Naive thymus-derived CD4-positive, alpha-beta T cell (primary cell): ENCODE measurements around the gene GSK3B. TPM values are rescaled to one million over a fixed set of nuclear protein-coding genes. Genes with fewer than 3 reads are reported as not detected.

Source experiments
- ATAC-seq: fragments of 150-1000 bp; cut with Tn5 transposase; 2 replicates; pipeline ENCODE4 v1.10.0; 2021; ENCODE audit warnings: mild to moderate bottlenecking, moderate library complexity
- CTCF ChIA-PET: fragments of 350-600 bp; sonication (Branson Sonifier 250); formaldehyde crosslinking; loops from one replicate; lab custom pipeline; 2021; ENCODE audit warnings: antibody characterized with exemption; lab: Charles Lee
- POLR2A ChIA-PET: fragments of 350-600 bp; sonication (Branson Sonifier 250); formaldehyde crosslinking; loops from one replicate; lab custom pipeline; 2021; ENCODE audit warnings: antibody characterized with exemption, inconsistent platforms; lab: Charles Lee
- DNase-seq, 9 donors: peaks; one replicate each; pipeline versions ENCODE4 v3.0.0 to v3.0.0-alpha.2; 2020 to 2022; ENCODE audit warnings: mixed read lengths in 1 of 9
- H3K27ac ChIP-seq: one replicate; pipeline ENCODE4 v1.7.0; 2013; ENCODE audit warnings: mild to moderate bottlenecking, low read depth, low read length, moderate library complexity
- H3K27me3 ChIP-seq, 2 donors: one replicate each; pipeline ENCODE4 v1.7.0; 2013; ENCODE audit warnings: low read length in 2 of 2, mild to moderate bottlenecking in 2 of 2, moderate library complexity in 2 of 2; ENCODE audit not compliant: control insufficient read depth in 2 of 2, insufficient read depth in 2 of 2
- H3K36me3 ChIP-seq, 3 experiments: 1 replicate in 2 of 3; 2 replicates in 1 of 3; pipeline ENCODE4 v1.7.0; 2013; ENCODE audit warnings: low read length in 3 of 3, mild to moderate bottlenecking in 3 of 3, moderate library complexity in 1 of 3; ENCODE audit not compliant: insufficient read depth in 3 of 3, control insufficient read depth in 2 of 3
- H3K4me1 ChIP-seq, 2 donors: one replicate each; pipeline ENCODE4 v1.7.0; 2013; ENCODE audit warnings: low read length in 2 of 2, mild to moderate bottlenecking in 2 of 2, moderate library complexity in 1 of 2; ENCODE audit not compliant: control insufficient read depth in 2 of 2, insufficient read depth in 2 of 2
- H3K4me3 ChIP-seq: 2 replicates; pipeline ENCODE4 v1.7.0; 2013; ENCODE audit warnings: mild to moderate bottlenecking, low read length
- H3K9me3 ChIP-seq, 3 experiments: 1 replicate in 2 of 3; 2 replicates in 1 of 3; pipeline ENCODE4 v1.7.0; 2013; ENCODE audit warnings: low read length in 3 of 3; ENCODE audit not compliant: control insufficient read depth in 2 of 3
- H3K27ac Mint-ChIP-seq, 9 donors: one replicate each; pipeline ENCODE4 v1.8.0; 2020 to 2022; ENCODE audit warnings: mixed read lengths in 9 of 9, mild to moderate bottlenecking in 8 of 9, moderate library complexity in 5 of 9, inconsistent platforms in 2 of 9
- H3K27me3 Mint-ChIP-seq, 5 donors: one replicate each; pipeline ENCODE4 v1.8.0; 2021 to 2022; ENCODE audit warnings: mixed read lengths in 5 of 5, mild to moderate bottlenecking in 1 of 5
- H3K36me3 Mint-ChIP-seq, 5 donors: one replicate each; pipeline ENCODE4 v1.8.0; 2020 to 2022; ENCODE audit warnings: mixed read lengths in 5 of 5, mild to moderate bottlenecking in 3 of 5, inconsistent platforms in 1 of 5
- H3K4me1 Mint-ChIP-seq, 7 donors: one replicate each; pipeline ENCODE4 v1.8.0; 2020 to 2022; ENCODE audit warnings: mixed read lengths in 7 of 7, mild to moderate bottlenecking in 3 of 7, inconsistent platforms in 1 of 7
- H3K4me3 Mint-ChIP-seq, 10 donors: one replicate each; pipeline ENCODE4 v1.8.0; 2020 to 2022; ENCODE audit warnings: mild to moderate bottlenecking in 10 of 10, mixed read lengths in 10 of 10, moderate library complexity in 6 of 10, inconsistent platforms in 2 of 10
- H3K9me3 Mint-ChIP-seq, 11 donors: one replicate each; pipeline ENCODE4 v1.8.0; 2020 to 2022; ENCODE audit warnings: mixed read lengths in 11 of 11, mild to moderate bottlenecking in 4 of 11, inconsistent platforms in 1 of 11, moderate library complexity in 1 of 11
- intact Hi-C, 2 donors: fragments of 100-400 bp; cut with micrococcal nuclease; formaldehyde crosslinking; loops; one replicate each; pipeline ENCODE4 v1.15.1; 2023
- polyA plus RNA-seq, 2 donors: library from polyadenylated mRNA; unstranded; fragments of 300-500 nt; fragmentation: Illumina TruSeq; gene quantifications; one replicate each; pipeline ENCODE4 v1.2.3, GENCODE V29; 2021
- total RNA-seq, 6 experiments: library from RNA in 5 of 6; stranded (reverse) in 5 of 6; gene quantifications; 1 replicate in 5 of 6; 2 replicates in 1 of 6; pipeline ENCODE4 v1.2.3 and lab custom pipeline; 2021 to 2026

Gene GSK3B
- total and polyA plus RNA-seq, 7 experiments from 2014 or later = 13.4 to 42.9 (median 36.0) TPM

GRCh38 chr3:119967353-119968006 lies 126.8 kb downstream of the GSK3B start:
- Histone ChIP-seq H3K27ac (no peak overlapping the region), H3K9me3 (no peaks in the 10 kb centered on the region), H3K4me3 (no peak overlapping the region), H3K36me3 (no peaks in the 10 kb centered on the region), H3K4me1 (no peaks in the 10 kb centered on the region), H3K27me3 (no peaks in the 10 kb centered on the region)
- ChIA-PET CTCF (no interaction called here), POLR2A (no interaction called here)
- ATAC-seq = no peak
- Mint-ChIP-seq H3K27ac (no peak overlapping the region), H3K4me1 (peaks cover 3 to 58% (median 47%) of the 10 kb centered on the region in 7 donors), H3K9me3 (peaks cover 0 to 7% (median 0%) of the 10 kb centered on the region in 11 donors), H3K27me3 (no peaks in the 10 kb centered on the region), H3K36me3 (peaks cover 0 to 36% (median 10%) of the 10 kb centered on the region in 5 donors), H3K4me3 (no peak overlapping the region)
- intact Hi-C loops = no loop called here
- no peak for DNase-seq

- no peak overlapping the region for H3K27ac Mint-ChIP-seq
- CTCF ChIA-PET = no interaction called here
Measured at GRCh38 chr3:119965692-119966091, 128.6 kb downstream of the GSK3B start.

GRCh38 chr3:119964294-119964693 lies 130.0 kb downstream of the GSK3B start:
- intact Hi-C loops = no loop called here

More at GRCh38 chr3:119965692-119966091, 128.6 kb downstream of the GSK3B start:
- H3K27ac ChIP-seq = no peak overlapping the region
- H3K9me3 Mint-ChIP-seq = no peaks in the 10 kb centered on the region
- ATAC-seq = no peak
- intact Hi-C loops = no loop called here
- no peaks in the 10 kb centered on the region for H3K9me3 ChIP-seq
- H3K36me3 Mint-ChIP-seq = peaks cover 0 to 41% (median 14%) of the 10 kb centered on the region in 5 donors
- no peak overlapping the region for H3K4me3 ChIP-seq
- H3K27me3 ChIP-seq = no peaks in the 10 kb centered on the region
- H3K4me1 Mint-ChIP-seq = peaks cover 3 to 66% (median 52%) of the 10 kb centered on the region in 7 donors
- no peak overlapping the region for H3K4me3 Mint-ChIP-seq
- no peaks in the 10 kb centered on the region for H3K27me3 Mint-ChIP-seq
- POLR2A ChIA-PET = no interaction called here
- H3K36me3 ChIP-seq = no peaks in the 10 kb centered on the region
- H3K4me1 ChIP-seq = no peaks in the 10 kb centered on the region
- no peak for DNase-seq

GRCh38 chr3:119955972-119956371 lies 138.3 kb downstream of the GSK3B start:
- Histone ChIP-seq H3K36me3 (no peaks in the 10 kb centered on the region), H3K27ac (no peak overlapping the region), H3K4me1 (no peaks in the 10 kb centered on the region), H3K4me3 (no peak overlapping the region), H3K9me3 (no peaks in the 10 kb centered on the region), H3K27me3 (no peaks in the 10 kb centered on the region)
- H3K36me3 Mint-ChIP-seq = peaks cover 0 to 19% (median 12%) of the 10 kb centered on the region in 5 donors
- POLR2A ChIA-PET = no interaction called here
- H3K4me3 Mint-ChIP-seq = no peak overlapping the region
- DNase-seq (no peak), ATAC-seq (no peak)
- H3K4me1 Mint-ChIP-seq = peaks cover 0 to 69% (median 59%) of the 10 kb centered on the region in 7 donors
- CTCF ChIA-PET = no interaction called here
- intact Hi-C loops = no loop called here
- no peaks in the 10 kb centered on the region for H3K27me3 Mint-ChIP-seq
- H3K9me3 Mint-ChIP-seq = peaks cover 0 to 3% (median 0%) of the 10 kb centered on the region in 11 donors
- H3K27ac Mint-ChIP-seq = no peak overlapping the region

More at GRCh38 chr3:119964294-119964693, 130.0 kb downstream of the GSK3B start:
- Histone ChIP-seq H3K36me3 (no peaks in the 10 kb centered on the region), H3K4me3 (no peak overlapping the region), H3K9me3 (no peaks in the 10 kb centered on the region), H3K27me3 (no peaks in the 10 kb centered on the region), H3K4me1 (no peaks in the 10 kb centered on the region), H3K27ac (no peak overlapping the region)
- ChIA-PET POLR2A (no interaction called here), CTCF (no interaction called here)
- Mint-ChIP-seq H3K36me3 (peaks cover 0 to 37% (median 14%) of the 10 kb centered on the region in 5 donors), H3K4me3 (peak overlapping the region in 2 of 10 donors; percentile 2 to 5), H3K9me3 (no peaks in the 10 kb centered on the region), H3K27ac (peak overlapping the region in 2 of 9 donors; percentile 14 to 48), H3K27me3 (no peaks in the 10 kb centered on the region), H3K4me1 (peaks cover 3 to 60% (median 47%) of the 10 kb centered on the region in 7 donors)
- ATAC-seq = no peak
- DNase-seq = no peak

GRCh38 chr3:119950666-119951325 lies 143.5 kb downstream of the GSK3B start:
- H3K36me3 ChIP-seq = no peaks in the 10 kb centered on the region
- no peaks in the 10 kb centered on the region for H3K27me3 ChIP-seq
- no peak overlapping the region for H3K4me3 Mint-ChIP-seq
- H3K4me1 Mint-ChIP-seq = peaks cover 6 to 64% (median 54%) of the 10 kb centered on the region in 7 donors
- H3K9me3 ChIP-seq = no peaks in the 10 kb centered on the region
- H3K4me1 ChIP-seq = no peaks in the 10 kb centered on the region
- peak overlapping the region in 2 of 9 donors; percentile 12 to 17 for H3K27ac Mint-ChIP-seq
- ATAC-seq (no peak), DNase-seq (no peak)
- no peak overlapping the region for H3K27ac ChIP-seq
- intact Hi-C loops = no loop called here
- H3K4me3 ChIP-seq = no peak overlapping the region
- POLR2A ChIA-PET = no interaction called here
- no peaks in the 10 kb centered on the region for H3K27me3 Mint-ChIP-seq
- H3K36me3 Mint-ChIP-seq = peaks cover 0 to 8% (median 1%) of the 10 kb centered on the region in 5 donors
- CTCF ChIA-PET = no interaction called here
- H3K9me3 Mint-ChIP-seq = no peaks in the 10 kb centered on the region

GRCh38 chr3:119945291-119945690 lies 149.0 kb downstream of the GSK3B start:
- no peaks in the 10 kb centered on the region for H3K27me3 Mint-ChIP-seq
- CTCF ChIA-PET = no interaction called here
- peak overlapping the region in 2 of 9 donors; percentile 32 to 60 for H3K27ac Mint-ChIP-seq
- intact Hi-C loops = no loop called here
- Histone ChIP-seq H3K27ac (no peak overlapping the region), H3K4me1 (no peaks in the 10 kb centered on the region), H3K36me3 (peaks cover 0 to 4% (median 0%) of the 10 kb centered on the region in 3 experiments), H3K27me3 (no peaks in the 10 kb centered on the region), H3K4me3 (no peak overlapping the region), H3K9me3 (no peaks in the 10 kb centered on the region)
- POLR2A ChIA-PET = no interaction called here
- DNase-seq (no peak), ATAC-seq (no peak)
- H3K4me1 Mint-ChIP-seq = peaks cover 23 to 62% (median 43%) of the 10 kb centered on the region in 7 donors
- peaks cover 0 to 27% (median 8%) of the 10 kb centered on the region in 5 donors for H3K36me3 Mint-ChIP-seq
- no peaks in the 10 kb centered on the region for H3K9me3 Mint-ChIP-seq
- no peak overlapping the region for H3K4me3 Mint-ChIP-seq
